Ectodermal cell (in vitro differentiated cells): ENCODE measurements around the gene GJB1.

Experiments
- H3K27ac ChIP-seq: 2 replicates; pipeline ENCODE4 v1.7.0; 2013; ENCODE audit warnings: mild to moderate bottlenecking, low read depth, low read length; ENCODE audit not compliant: insufficient read depth, poor library complexity, severe bottlenecking
- H3K27me3 ChIP-seq: 2 replicates; pipeline ENCODE4 v1.7.0; 2013; ENCODE audit warnings: mild to moderate bottlenecking, low read length; ENCODE audit not compliant: insufficient read depth, control insufficient read depth, poor library complexity, severe bottlenecking
- H3K36me3 ChIP-seq: one replicate; pipeline ENCODE4 v1.7.0; 2013; ENCODE audit warnings: low read length; ENCODE audit not compliant: control insufficient read depth, insufficient read depth
- H3K4me1 ChIP-seq: one replicate; pipeline ENCODE4 v1.7.0; 2013; ENCODE audit warnings: low read length; ENCODE audit not compliant: control insufficient read depth, insufficient read depth
- H3K4me3 ChIP-seq: 2 replicates; pipeline ENCODE4 v1.7.0; 2013; ENCODE audit warnings: low read depth, low read length, control low read depth; ENCODE audit not compliant: insufficient read depth
- H3K9me3 ChIP-seq: 2 replicates; pipeline ENCODE4 v1.7.0; 2013; ENCODE audit warnings: mild to moderate bottlenecking, low read length, moderate library complexity; ENCODE audit not compliant: control insufficient read depth
- WGBS, 2 experiments: methylation state at CpG; one replicate each; pipeline ENCODE4 v1.1.7; 2013; ENCODE audit warnings: missing lambda C conversion rate in 2 of 2; 5-methylcytosine and 5-hydroxymethylcytosine counted together

GJB1 gene

GRCh38 chrX:71235482-71235881 is 12.5 kb downstream of the GJB1 start:
- Histone ChIP-seq H3K36me3 (no peaks in the 10 kb centered on the region), H3K4me3 (no peak overlapping the region)
- WGBS, 2 experiments, result 81 to 88% methylated on average over 3 of the region's 3 CpGs

GRCh38 chrX:71236836-71237235 is 13.8 kb downstream of the GJB1 start:
- H3K27ac ChIP-seq, result no peak overlapping the region
- no peaks in the 10 kb centered on the region for H3K9me3 ChIP-seq
- H3K36me3 ChIP-seq, result peaks cover 6% of the 10 kb centered on the region
- WGBS, 2 experiments, result 91% methylated on average over 1 of the region's 1 CpG; no CpG with 5 or more reads in 1 of the 2 experiments
- H3K4me1 ChIP-seq, result no peaks in the 10 kb centered on the region
- no peaks in the 10 kb centered on the region for H3K27me3 ChIP-seq
- H3K4me3 ChIP-seq, result no peak overlapping the region

More at GRCh38 chrX:71235482-71235881, 12.5 kb downstream of the GJB1 start:
- Histone ChIP-seq H3K27me3 (no peaks in the 10 kb centered on the region), H3K27ac (no peak overlapping the region), H3K9me3 (no peaks in the 10 kb centered on the region), H3K4me1 (no peaks in the 10 kb centered on the region)

- WGBS, 2 experiments, result 93 to 100% methylated on average over 3 of the region's 3 CpGs
- H3K4me1 ChIP-seq, result no peaks in the 10 kb centered on the region
- H3K36me3 ChIP-seq, result peaks cover 17% of the 10 kb centered on the region
- no peak overlapping the region for H3K4me3 ChIP-seq
- no peaks in the 10 kb centered on the region for H3K9me3 ChIP-seq
- H3K27ac ChIP-seq, result no peak overlapping the region
- no peaks in the 10 kb centered on the region for H3K27me3 ChIP-seq
These were observed 16.8 kb downstream of the GJB1 start for GRCh38 chrX:71239781-71240180.

GRCh38 chrX:71241301-71241700 is 18.3 kb downstream of the GJB1 start:
- Histone ChIP-seq H3K4me3 (no peak overlapping the region), H3K36me3 (peaks cover 27% of the 10 kb centered on the region), H3K27me3 (no peaks in the 10 kb centered on the region), H3K4me1 (no peaks in the 10 kb centered on the region), H3K9me3 (no peaks in the 10 kb centered on the region), H3K27ac (no peak overlapping the region)
- WGBS, 2 experiments, result 92 to 94% methylated on average over 6 of the region's 6 CpGs

GRCh38 chrX:71244359-71245128 is 21.5 kb downstream of the GJB1 start:
- 96 to 98% methylated on average over 7 to 8 of the region's 9 CpGs for WGBS, 2 experiments
- Histone ChIP-seq H3K4me3 (no peak overlapping the region), H3K4me1 (no peaks in the 10 kb centered on the region), H3K27me3 (no peaks in the 10 kb centered on the region), H3K36me3 (peaks cover 33% of the 10 kb centered on the region), H3K9me3 (no peaks in the 10 kb centered on the region), H3K27ac (no peak overlapping the region)

- H3K9me3 ChIP-seq, result no peaks in the 10 kb centered on the region
- no peak overlapping the region for H3K27ac ChIP-seq
- H3K4me1 ChIP-seq, result no peaks in the 10 kb centered on the region
- peaks cover 36% of the 10 kb centered on the region for H3K36me3 ChIP-seq
- H3K27me3 ChIP-seq, result no peaks in the 10 kb centered on the region
- no peak overlapping the region for H3K4me3 ChIP-seq
- WGBS, 2 experiments, result 88 to 94% methylated on average over 2 of the region's 2 CpGs
These were observed 22.1 kb downstream of the GJB1 start for GRCh38 chrX:71245159-71245558.

GRCh38 chrX:71250841-71251240 is 27.8 kb downstream of the GJB1 start:
- peaks cover 3% of the 10 kb centered on the region for H3K4me1 ChIP-seq
- no peak overlapping the region for H3K27ac ChIP-seq
- no peaks in the 10 kb centered on the region for H3K27me3 ChIP-seq
- 90 to 91% methylated on average over 7 to 9 of the region's 9 CpGs for WGBS, 2 experiments
- no peak overlapping the region for H3K4me3 ChIP-seq
- no peaks in the 10 kb centered on the region for H3K9me3 ChIP-seq
- H3K36me3 ChIP-seq, result peaks cover 10% of the 10 kb centered on the region

GRCh38 chrX:71251466-71251973 is 28.5 kb downstream of the GJB1 start:
- 43 to 52% methylated on average over 6 to 7 of the region's 8 CpGs for WGBS, 2 experiments
- no peak overlapping the region for H3K27ac ChIP-seq
- peak overlapping the region; percentile 75 for H3K4me3 ChIP-seq
- H3K27me3 ChIP-seq, result no peaks in the 10 kb centered on the region
- peaks cover 9% of the 10 kb centered on the region for H3K36me3 ChIP-seq
- H3K9me3 ChIP-seq, result no peaks in the 10 kb centered on the region
- peaks cover 9% of the 10 kb centered on the region for H3K4me1 ChIP-seq

- Histone ChIP-seq H3K27ac (no peak overlapping the region), H3K27me3 (no peaks in the 10 kb centered on the region), H3K4me3 (peak overlapping the region; percentile 75), H3K36me3 (peaks cover 4% of the 10 kb centered on the region), H3K4me1 (peaks cover 9% of the 10 kb centered on the region), H3K9me3 (no peaks in the 10 kb centered on the region)
- 44 to 62% methylated on average over 2 of the region's 2 CpGs for WGBS, 2 experiments
These were observed 29.2 kb downstream of the GJB1 start for GRCh38 chrX:71252221-71252620.

- WGBS, 2 experiments, result 0% methylated on average over 23 to 30 of the region's 35 CpGs
- H3K36me3 ChIP-seq, result peaks cover 4% of the 10 kb centered on the region
- H3K4me3 ChIP-seq, result peak overlapping the region; percentile 75
- no peak overlapping the region for H3K27ac ChIP-seq
- H3K4me1 ChIP-seq, result peaks cover 9% of the 10 kb centered on the region
- H3K27me3 ChIP-seq, result no peaks in the 10 kb centered on the region
- no peaks in the 10 kb centered on the region for H3K9me3 ChIP-seq
These were observed 30.4 kb downstream of the GJB1 start for GRCh38 chrX:71253253-71254091.
